Calu3 (cell line): Measurements from ENCODE around the gene ADORA2B. TPM values are rescaled to one million over a fixed set of nuclear protein-coding genes. Genes with fewer than 3 reads are reported as not detected.
"Not testable (repeated sequence)": the region's sequence is repeated elsewhere in the genome, so short reads cannot be mapped to it uniquely, and the experiment has no call there.

Source experiments
- BruUV-seq: library from RNA; stranded (reverse); fragments of 400-500 nt; replicated peaks from 2 replicates; lab custom pipeline; 2021; lab: Mats Ljungman, UMichigan
- CTCF ChIA-PET: fragments of 300-600 bp; sonication (Branson Sonifier 250); formaldehyde crosslinking; loops from one replicate; lab custom pipeline; 2022; ENCODE audit warnings: antibody characterized with exemption; lab: Charles Lee
- DNase-seq: peaks from one replicate; pipeline ENCODE4 v3.0.0; 2022
- H3K27ac Mint-ChIP-seq: one replicate; pipeline ENCODE4 v1.8.0; 2022; ENCODE audit warnings: mixed read lengths; ENCODE audit not compliant: unreplicated experiment
- H3K27me3 Mint-ChIP-seq: one replicate; pipeline ENCODE4 v1.8.0; 2022; ENCODE audit warnings: mixed read lengths; ENCODE audit not compliant: unreplicated experiment
- H3K36me3 Mint-ChIP-seq: one replicate; pipeline ENCODE4 v1.8.0; 2022; ENCODE audit warnings: mild to moderate bottlenecking, moderate library complexity, mixed read lengths; ENCODE audit not compliant: insufficient read depth, unreplicated experiment
- H3K4me1 Mint-ChIP-seq: one replicate; pipeline ENCODE4 v1.8.0; 2022; ENCODE audit warnings: mild to moderate bottlenecking, low read depth, mixed read lengths; ENCODE audit not compliant: unreplicated experiment
- H3K4me3 Mint-ChIP-seq: one replicate; pipeline ENCODE4 v1.8.0; 2022; ENCODE audit warnings: mild to moderate bottlenecking, low read depth, moderate library complexity, mixed read lengths; ENCODE audit not compliant: unreplicated experiment
- H3K9me3 Mint-ChIP-seq: one replicate; pipeline ENCODE4 v1.8.0; 2022; ENCODE audit warnings: low read depth, mixed read lengths; ENCODE audit not compliant: unreplicated experiment
- CTCF ChIP-seq: fragments of 200-600 bp; IDR thresholded peaks from one replicate; pipeline ENCODE4 v1.8.0; 2022; ENCODE audit warnings: antibody characterized with exemption; ENCODE audit not compliant: unreplicated experiment
- intact Hi-C: fragments of 100-400 bp; cut with micrococcal nuclease; formaldehyde crosslinking; loops from one replicate; pipeline ENCODE4 v1.10.0; 2022; ENCODE audit not compliant: unreplicated experiment
- total RNA-seq: library from RNA; stranded (reverse); gene quantifications from 2 replicates; pipeline ENCODE4 v1.2.3, GENCODE V29; 2022

ADORA2B gene
- total RNA-seq, 1 experiment from 2014 or later = 12.6 TPM

GRCh38 chr17:15978606-15979005 is 33.7 kb downstream of the ADORA2B start:
- no peak for DNase-seq
- H3K4me1 Mint-ChIP-seq = peaks cover 16% of the 10 kb centered on the region
- BruUV-seq = no TSS peak
- peaks cover 17% of the 10 kb centered on the region for H3K36me3 Mint-ChIP-seq
- no peak overlapping the region for H3K27ac Mint-ChIP-seq
- intact Hi-C loops = no loop called here
- CTCF ChIA-PET = no interaction called here
- no peaks in the 10 kb centered on the region for H3K27me3 Mint-ChIP-seq
- no peak overlapping the region for H3K4me3 Mint-ChIP-seq
- no peaks in the 10 kb centered on the region for H3K9me3 Mint-ChIP-seq
- no peak for TF ChIP-seq CTCF

GRCh38 chr17:15979013-15979412 is 34.1 kb downstream of the ADORA2B start:
- intact Hi-C loops, H3K9me3 Mint-ChIP-seq, CTCF ChIA-PET, H3K27ac Mint-ChIP-seq, H3K4me3 Mint-ChIP-seq, H3K27me3 Mint-ChIP-seq, DNase-seq, BruUV-seq: not testable (repeated sequence)
- peaks cover 16% of the 10 kb centered on the region for H3K4me1 Mint-ChIP-seq
- H3K36me3 Mint-ChIP-seq = peaks cover 17% of the 10 kb centered on the region

GRCh38 chr17:15981208-15981607 is 36.3 kb downstream of the ADORA2B start:
- H3K4me3 Mint-ChIP-seq = no peak overlapping the region
- TF ChIP-seq CTCF = no peak
- H3K9me3 Mint-ChIP-seq = no peaks in the 10 kb centered on the region
- CTCF ChIA-PET = interaction anchor here (1.0 kb wide), 1 partner anchor 11 kb away, joined by 3 read pairs; no protein-coding TSS in a partner anchor
- DNase-seq = no peak
- BruUV-seq = no TSS peak
- H3K36me3 Mint-ChIP-seq = peaks cover 13% of the 10 kb centered on the region
- intact Hi-C loops = no loop called here
- H3K27me3 Mint-ChIP-seq = no peaks in the 10 kb centered on the region
- H3K4me1 Mint-ChIP-seq = peaks cover 16% of the 10 kb centered on the region
- H3K27ac Mint-ChIP-seq = peak overlapping the region; percentile 18

- no peak for DNase-seq
- CTCF ChIA-PET = interaction anchor here (1.0 kb wide), 1 partner anchor 11 kb away, joined by 3 read pairs; no protein-coding TSS in a partner anchor
- Mint-ChIP-seq H3K27me3 (no peaks in the 10 kb centered on the region), H3K4me3 (no peak overlapping the region), H3K4me1 (peaks cover 16% of the 10 kb centered on the region), H3K27ac (peak overlapping the region; percentile 18), H3K9me3 (no peaks in the 10 kb centered on the region), H3K36me3 (peaks cover 10% of the 10 kb centered on the region)
- TF ChIP-seq CTCF = no peak
- intact Hi-C loops = no loop called here
- no TSS peak for BruUV-seq
Measured at GRCh38 chr17:15981646-15982580, 37.0 kb downstream of the ADORA2B start.

- peaks cover 11% of the 10 kb centered on the region for H3K4me1 Mint-ChIP-seq
- CTCF ChIA-PET = interaction anchor here (0.7 to 4.0 kb wide), 2 partner anchors 51 to 132 kb away, joined by 3 to 34 read pairs; partner anchors contain the start of gene ADORA2B
- intact Hi-C loops = no loop called here
- TF ChIP-seq CTCF = no peak
- BruUV-seq = no TSS peak
- H3K4me3 Mint-ChIP-seq = no peak overlapping the region
- H3K9me3 Mint-ChIP-seq = peaks cover 2% of the 10 kb centered on the region
- no peaks in the 10 kb centered on the region for H3K27me3 Mint-ChIP-seq
- no peak for DNase-seq
- no peak overlapping the region for H3K27ac Mint-ChIP-seq
- peaks cover 41% of the 10 kb centered on the region for H3K36me3 Mint-ChIP-seq
Measured at GRCh38 chr17:15996322-15996721, 51.4 kb downstream of the ADORA2B start.
